ENCODE results near the gene SPATA1. TPM values are rescaled to one million over a fixed set of nuclear protein-coding genes. Genes with fewer than 3 reads are reported as not detected.

The SPATA1 gene
- total and polyA plus RNA-seq, 2 of the 8 experiments (the other 6 are each of a cell fraction or from before 2014, with no cell fraction given): 0.51 to 1.1 TPM

GRCh38 chr1:84481317-84481716 is 24.9 kb upstream of the SPATA1 start:
- no peak overlapping the region for H2BK5ac ChIP-seq (ENCODE audit: low read depth, low read length)
- no peak overlapping the region for H4K8ac ChIP-seq (ENCODE audit: extremely low read depth, insufficient read depth, low read length)
- no peak overlapping the region for H3K14ac ChIP-seq (ENCODE audit: insufficient read length)
- peaks cover 3% of the 10 kb centered on the region; the same call in 1 of the 2 replicates for H3K23me2 ChIP-seq (ENCODE audit: low read depth, low read length)
- no peak overlapping the region for H3K23ac ChIP-seq (ENCODE audit: insufficient read length)
- H3K9me3 ChIP-seq (ENCODE audit: insufficient read depth in 2 of 2, low read depth in 1 of 2, low read length in 1 of 2): peaks cover 6 to 8% of the 10 kb centered on the region in 2 experiments; a peak in 3 of 4 replicates
- no peak overlapping the region for H4K91ac ChIP-seq (replicated peaks; ENCODE audit: insufficient read length, low read length)
- no peak overlapping the region for H2BK12ac ChIP-seq (ENCODE audit: low read depth, low read length)
- no peak overlapping the region for H3K56ac ChIP-seq (replicated peaks; ENCODE audit: insufficient read length, low read depth, low read length)
- H2AK5ac ChIP-seq (ENCODE audit: low read depth, low read length): no peak overlapping the region
- CTCF ChIA-PET (ENCODE audit: partially characterized antibody): interaction anchor here (0.6 to 2.3 kb wide), 3 partner anchors 124 to 301 kb away, joined by 3 to 6 read pairs (median 3); no protein-coding TSS in a partner anchor
- H3K4me1 ChIP-seq (replicated peaks in 1 of 4; ENCODE audit: control insufficient read depth in 3 of 4, insufficient read depth in 4 of 4, low read length in 3 of 4): no peaks in the 10 kb centered on the region
- no peak overlapping the region for H2AFZ ChIP-seq (ENCODE audit: low read length)
- H3K79me2 ChIP-seq (ENCODE audit: control insufficient read depth in 1 of 2, insufficient read depth in 2 of 2, low read length in 2 of 2): peaks cover 3 to 38% of the 10 kb centered on the region in 2 experiments; a peak in 3 of 4 replicates
- H3K4me2 ChIP-seq (ENCODE audit: insufficient read depth in 1 of 2, low read depth in 2 of 2, low read length in 2 of 2): no peak overlapping the region; a peak in 1 of 4 replicates
- H3K27ac ChIP-seq (ENCODE audit: low read depth, low read length): no peak overlapping the region
- peaks cover 0 to 21% (median 18%) of the 10 kb centered on the region in 4 experiments; a peak in 6 of 7 replicates for H3K27me3 ChIP-seq (replicated peaks in 1 of 4; ENCODE audit: control insufficient read depth in 3 of 4, extremely low read depth in 1 of 4, insufficient read depth in 3 of 4, low read length in 3 of 4)
- no peak overlapping the region for H3K9ac ChIP-seq (replicated peaks in 1 of 4; ENCODE audit: extremely low read depth in 1 of 4, low read depth in 3 of 4, low read length in 3 of 4)
- no peak overlapping the region for H3K4ac ChIP-seq (replicated peaks; ENCODE audit: insufficient read length, low read depth, low read length)
- H2BK120ac ChIP-seq (replicated peaks; ENCODE audit: low read depth, low read length): no peak overlapping the region
- H2BK15ac ChIP-seq (ENCODE audit: low read length): no peak overlapping the region
- H4K20me1 ChIP-seq (replicated peaks in 1 of 2; ENCODE audit: control insufficient read depth in 1 of 2, insufficient read depth in 2 of 2, low read length in 2 of 2): no peaks in the 10 kb centered on the region
- no peak for FAIRE-seq
- no peak overlapping the region for H3K4me3 ChIP-seq (ENCODE audit: extremely low read depth in 1 of 4, insufficient read depth in 2 of 4, low read depth in 3 of 4, low read length in 4 of 4)
- H3K36me3 ChIP-seq (ENCODE audit: control insufficient read depth in 2 of 4, insufficient read depth in 4 of 4, low read length in 3 of 4): peaks cover 0 to 24% (median 12%) of the 10 kb centered on the region in 4 experiments; a peak in 4 of 8 replicates
- H2BK20ac ChIP-seq (ENCODE audit: low read length): no peak overlapping the region
- TF ChIP-seq E2F6 (IDR thresholded peaks at IDR 0.05): no peak
- TF ChIP-seq RNF2 (IDR thresholded peaks at IDR 0.05; ENCODE audit: borderline replicate concordance, low read depth, low read length, missing control alignments, poor library complexity, severe bottlenecking): no peak
- no peak for TF ChIP-seq CHD1 (IDR thresholded peaks at IDR 0.05; ENCODE audit: low read depth, low read length)
- TF ChIP-seq TCF12 (IDR thresholded peaks at IDR 0.05; ENCODE audit: low read depth, low read length): no peak
- TF ChIP-seq KDM4A (IDR thresholded peaks at IDR 0.05; ENCODE audit: low read depth, low read length, severe bottlenecking): no peak
- no peak for TF ChIP-seq EGR1 (IDR thresholded peaks at IDR 0.05; ENCODE audit: borderline replicate concordance, low read depth, low read length)
- TF ChIP-seq GABPA (IDR thresholded peaks at IDR 0.05; ENCODE audit: borderline replicate concordance, insufficient read depth, low read length): no peak
- no peak for TF ChIP-seq CBX8 (IDR thresholded peaks at IDR 0.05; ENCODE audit: borderline replicate concordance, low read depth, low read length)
- no peak overlapping the region for H4K5ac ChIP-seq (ENCODE audit: insufficient read length, low read depth, low read length)
- no peaks in the 10 kb centered on the region; the same call in 1 of the 2 replicates for H3K79me1 ChIP-seq (ENCODE audit: low read depth, low read length)
- POLR2A ChIA-PET (ENCODE audit: partially characterized antibody): no interaction called here
- no peak overlapping the region for H3K18ac ChIP-seq (ENCODE audit: extremely low read depth, low read length)
- 94 to 100% methylated on average over 1 to 2 of the region's 2 CpGs for WGBS, 2 experiments (ENCODE audit: extremely low coverage in 1 of 2, insufficient coverage in 1 of 2, insufficient read length in 1 of 2, insufficient replicate concordance in 2 of 2, low coverage in 1 of 2, low lambda C conversion rate in 2 of 2, missing lambda C conversion rate in 1 of 2)
- DNase-seq (ENCODE audit: low read depth in 1 of 2, low spot score in 2 of 2): no peak
